Dendritic cell treated with granulocyte-macrophage colony-stimulating factor and Interleukin-4, amounts not matched to agents 40 ng/mL and 50 ng/mL, for 4 days (primary cell): ENCODE results near the gene PDE11A.

ENCODE experiments used
- H3K27ac Mint-ChIP-seq: one replicate; pipeline ENCODE4 v1.8.0; 2022; ENCODE audit warnings: mild to moderate bottlenecking, mixed read lengths
- H3K27me3 Mint-ChIP-seq: one replicate; pipeline ENCODE4 v1.8.0; 2022; ENCODE audit warnings: mild to moderate bottlenecking, mixed read lengths
- H3K36me3 Mint-ChIP-seq: one replicate; pipeline ENCODE4 v1.8.0; 2022; ENCODE audit warnings: low read depth, mixed read lengths
- H3K4me1 Mint-ChIP-seq: one replicate; pipeline ENCODE4 v1.8.0; 2022; ENCODE audit warnings: low read depth, mixed read lengths
- H3K4me3 Mint-ChIP-seq: one replicate; pipeline ENCODE4 v1.8.0; 2022; ENCODE audit warnings: mild to moderate bottlenecking, moderate library complexity, mixed read lengths
- H3K9me3 Mint-ChIP-seq: one replicate; pipeline ENCODE4 v1.8.0; 2022; ENCODE audit warnings: mixed read lengths
- intact Hi-C: fragments of 100-400 bp; cut with micrococcal nuclease; formaldehyde crosslinking; loops from one replicate; pipeline ENCODE4 v1.15.0; 2022

PDE11A gene

DNA sequence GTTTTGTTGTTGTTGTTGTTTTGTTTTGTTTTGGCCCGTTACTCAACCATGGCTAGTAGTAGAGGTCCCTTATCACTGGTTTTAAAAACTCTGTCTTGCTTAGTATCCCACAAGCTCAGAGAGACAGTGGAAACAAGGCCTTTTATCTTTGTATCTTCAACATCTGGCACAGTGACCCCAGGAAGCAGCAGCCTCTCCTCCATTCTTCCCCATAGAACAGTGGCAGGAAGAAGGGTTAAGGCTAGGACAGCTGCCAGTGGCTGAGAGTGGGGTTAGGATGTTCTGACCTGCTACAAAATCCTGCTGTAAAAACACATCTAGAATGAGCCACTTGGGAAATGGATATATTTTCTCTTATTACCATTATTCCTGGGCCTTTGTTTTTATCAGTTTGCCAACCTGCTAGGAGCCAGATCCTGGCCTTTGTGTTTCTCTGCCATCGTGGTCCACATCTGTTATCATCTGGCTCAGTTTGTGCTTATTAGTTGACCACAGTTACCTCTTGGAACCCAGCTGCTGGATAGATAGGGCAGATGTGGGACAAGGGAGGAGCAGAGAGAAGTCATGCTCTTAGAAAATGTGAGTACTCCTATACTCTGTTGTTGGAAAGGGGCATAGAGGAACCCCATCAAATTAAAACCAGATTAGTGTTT, 433.2 kb downstream of the PDE11A start:
- Mint-ChIP-seq H3K36me3 (no peaks in the 10 kb centered on the region), H3K27ac (no peak overlapping the region), H3K4me1 (no peaks in the 10 kb centered on the region), H3K4me3 (no peak overlapping the region), H3K27me3 (no peaks in the 10 kb centered on the region), H3K9me3 (peaks cover 12% of the 10 kb centered on the region)
- intact Hi-C loops: no loop called here

GRCh38 chr2:177638507-177638906, 434.1 kb downstream of the PDE11A start:
- Mint-ChIP-seq H3K27ac (no peak overlapping the region), H3K36me3 (no peaks in the 10 kb centered on the region), H3K4me3 (no peak overlapping the region), H3K9me3 (peaks cover 11% of the 10 kb centered on the region), H3K4me1 (no peaks in the 10 kb centered on the region), H3K27me3 (no peaks in the 10 kb centered on the region)
- intact Hi-C loops: no loop called here

- no peaks in the 10 kb centered on the region for H3K27me3 Mint-ChIP-seq
- H3K9me3 Mint-ChIP-seq: no peaks in the 10 kb centered on the region
- no peaks in the 10 kb centered on the region for H3K36me3 Mint-ChIP-seq
- H3K4me1 Mint-ChIP-seq: no peaks in the 10 kb centered on the region
- H3K4me3 Mint-ChIP-seq: no peak overlapping the region
- no peak overlapping the region for H3K27ac Mint-ChIP-seq
- intact Hi-C loops: no loop called here
These were observed 435.9 kb downstream of the PDE11A start for GRCh38 chr2:177636672-177637071.

- intact Hi-C loops: no loop called here
These were observed 436.9 kb downstream of the PDE11A start for GRCh38 chr2:177635696-177636095.

GRCh38 chr2:177633910-177634294, 438.7 kb downstream of the PDE11A start:
- Mint-ChIP-seq H3K9me3 (no peaks in the 10 kb centered on the region), H3K36me3 (no peaks in the 10 kb centered on the region), H3K27ac (no peak overlapping the region), H3K4me1 (no peaks in the 10 kb centered on the region), H3K27me3 (peaks cover 3% of the 10 kb centered on the region), H3K4me3 (peak overlapping the region; percentile 44)
- intact Hi-C loops: no loop called here

More at GRCh38 chr2:177635696-177636095, 436.9 kb downstream of the PDE11A start:
- H3K27me3 Mint-ChIP-seq: no peaks in the 10 kb centered on the region
- no peaks in the 10 kb centered on the region for H3K9me3 Mint-ChIP-seq
- H3K4me1 Mint-ChIP-seq: no peaks in the 10 kb centered on the region
- no peak overlapping the region for H3K27ac Mint-ChIP-seq
- no peak overlapping the region for H3K4me3 Mint-ChIP-seq
- no peaks in the 10 kb centered on the region for H3K36me3 Mint-ChIP-seq

DNA sequence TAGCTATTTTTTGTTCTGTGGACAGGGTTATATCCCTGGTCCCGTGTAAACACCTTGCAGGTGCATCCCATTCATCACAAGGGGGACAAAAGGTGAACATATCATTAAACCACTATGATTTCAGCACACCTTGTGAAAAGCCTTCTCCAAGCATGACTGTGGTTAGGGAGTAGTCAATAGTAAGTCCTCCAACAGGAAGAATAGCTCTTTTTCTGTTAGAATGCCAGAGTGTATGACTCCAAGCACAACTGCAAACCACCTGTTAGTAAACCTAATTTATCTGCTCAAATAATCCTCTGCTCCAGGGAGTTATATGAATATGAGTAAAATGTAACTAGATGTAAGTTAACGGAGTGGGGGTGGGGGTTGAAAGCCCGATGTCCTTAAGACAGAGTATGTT, 439.5 kb downstream of the PDE11A start:
- Mint-ChIP-seq H3K4me1 (no peaks in the 10 kb centered on the region), H3K36me3 (no peaks in the 10 kb centered on the region), H3K27ac (no peak overlapping the region), H3K9me3 (no peaks in the 10 kb centered on the region), H3K27me3 (peaks cover 3% of the 10 kb centered on the region), H3K4me3 (no peak overlapping the region)
- intact Hi-C loops: no loop called here

DNA sequence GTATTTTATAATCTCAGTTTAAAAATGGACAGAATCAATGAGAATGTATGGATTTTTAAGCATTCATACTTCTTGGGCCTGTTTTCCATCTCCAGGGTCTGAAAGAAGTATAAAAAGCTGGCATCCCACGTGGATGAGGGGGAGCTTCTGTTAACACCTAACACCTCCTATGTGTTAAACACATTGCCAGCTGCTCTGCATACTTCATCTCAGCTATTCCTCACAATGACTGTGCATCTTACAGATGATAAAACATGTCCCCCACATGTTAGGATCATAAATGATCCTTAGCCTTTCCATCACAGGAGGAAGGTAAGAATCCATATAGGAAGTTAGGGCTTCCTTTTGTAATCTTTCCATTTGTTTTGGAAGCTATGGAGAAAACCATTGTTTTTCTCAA, 440.9 kb downstream of the PDE11A start:
- no peaks in the 10 kb centered on the region for H3K9me3 Mint-ChIP-seq
- intact Hi-C loops: no loop called here
- no peaks in the 10 kb centered on the region for H3K36me3 Mint-ChIP-seq
- no peak overlapping the region for H3K27ac Mint-ChIP-seq
- H3K27me3 Mint-ChIP-seq: peaks cover 4% of the 10 kb centered on the region
- no peak overlapping the region for H3K4me3 Mint-ChIP-seq
- no peaks in the 10 kb centered on the region for H3K4me1 Mint-ChIP-seq

GRCh38 chr2:177629357-177630024, 443.1 kb downstream of the PDE11A start:
- no peaks in the 10 kb centered on the region for H3K4me1 Mint-ChIP-seq
- no peaks in the 10 kb centered on the region for H3K36me3 Mint-ChIP-seq
- H3K27me3 Mint-ChIP-seq: peaks cover 6% of the 10 kb centered on the region
- H3K27ac Mint-ChIP-seq: no peak overlapping the region
- no peaks in the 10 kb centered on the region for H3K9me3 Mint-ChIP-seq
- intact Hi-C loops: no loop called here
- H3K4me3 Mint-ChIP-seq: no peak overlapping the region

GRCh38 chr2:177628831-177629230, 443.7 kb downstream of the PDE11A start:
- intact Hi-C loops: no loop called here
- no peaks in the 10 kb centered on the region for H3K4me1 Mint-ChIP-seq
- H3K27ac Mint-ChIP-seq: no peak overlapping the region
- peaks cover 6% of the 10 kb centered on the region for H3K27me3 Mint-ChIP-seq
- H3K9me3 Mint-ChIP-seq: no peaks in the 10 kb centered on the region
- no peak overlapping the region for H3K4me3 Mint-ChIP-seq
- H3K36me3 Mint-ChIP-seq: no peaks in the 10 kb centered on the region

DNA sequence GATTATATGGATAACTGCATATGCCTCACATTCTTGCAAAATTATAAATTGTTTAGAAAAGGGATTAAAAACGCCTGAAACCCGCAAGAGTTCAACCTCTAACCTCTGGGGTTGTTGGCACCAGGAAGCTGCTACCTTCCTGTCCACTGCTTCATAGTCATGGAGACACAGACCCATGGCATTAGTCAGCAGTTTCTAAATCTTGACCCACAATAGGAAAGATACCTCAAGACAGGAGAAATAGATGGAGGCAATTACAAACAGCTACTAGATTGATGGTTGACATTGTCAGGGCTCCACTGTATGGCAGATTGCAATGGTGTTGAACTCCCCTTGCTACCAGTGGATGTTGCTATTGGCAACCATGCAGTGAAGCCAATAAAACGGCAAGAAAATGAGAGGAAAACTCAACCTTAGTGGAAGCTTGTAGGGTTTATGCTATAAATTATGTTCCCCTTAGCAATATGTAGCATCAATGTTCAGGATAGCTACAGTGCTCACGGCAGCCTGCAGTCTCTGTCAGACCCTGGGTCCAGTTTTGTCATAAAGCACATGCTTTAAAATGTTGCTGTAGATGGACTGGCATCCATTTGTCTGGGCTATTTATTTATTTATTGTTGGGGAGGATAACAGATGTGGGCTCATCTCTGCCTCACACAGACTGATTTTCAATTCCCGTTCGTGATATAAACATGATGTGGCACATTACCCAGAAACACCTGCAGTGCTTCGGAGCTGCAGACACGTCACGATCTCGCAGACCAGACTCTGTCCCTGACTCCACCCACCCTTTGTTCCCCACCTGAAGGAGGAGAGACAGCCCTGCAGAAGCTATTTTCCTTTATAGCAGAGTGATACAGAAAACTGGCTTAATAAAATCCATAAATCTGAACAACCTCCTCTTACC, 446.6 kb downstream of the PDE11A start:
- no peaks in the 10 kb centered on the region for H3K36me3 Mint-ChIP-seq
- intact Hi-C loops: no loop called here
- H3K4me3 Mint-ChIP-seq: no peak overlapping the region
- no peaks in the 10 kb centered on the region for H3K4me1 Mint-ChIP-seq
- no peaks in the 10 kb centered on the region for H3K9me3 Mint-ChIP-seq
- no peak overlapping the region for H3K27ac Mint-ChIP-seq
- peaks cover 7% of the 10 kb centered on the region for H3K27me3 Mint-ChIP-seq

- Mint-ChIP-seq H3K4me3 (no peak overlapping the region), H3K9me3 (no peaks in the 10 kb centered on the region), H3K4me1 (no peaks in the 10 kb centered on the region), H3K27me3 (peaks cover 4% of the 10 kb centered on the region), H3K36me3 (peaks cover 7% of the 10 kb centered on the region), H3K27ac (no peak overlapping the region)
- intact Hi-C loops: no loop called here
These were observed 450.1 kb downstream of the PDE11A start for GRCh38 chr2:177622521-177622920.

DNA sequence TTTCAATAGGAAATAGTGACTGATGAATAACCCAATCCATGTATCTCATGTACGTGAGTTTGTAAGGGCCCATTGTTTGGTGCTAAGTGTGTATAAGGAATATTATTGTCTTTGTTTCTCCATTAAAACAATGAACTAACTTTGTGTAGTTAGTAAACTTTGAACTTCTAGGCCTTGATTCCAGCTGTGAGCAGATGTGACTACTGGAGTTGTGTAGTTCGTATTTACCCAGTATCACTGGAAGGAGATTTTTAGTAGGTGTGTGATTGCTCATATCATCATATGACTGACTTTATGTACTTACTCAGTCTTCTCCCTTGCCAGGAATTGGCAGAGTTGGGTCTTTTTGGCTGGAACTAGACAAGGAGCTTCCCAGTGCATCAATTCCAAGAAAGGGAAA, 452.6 kb downstream of the PDE11A start:
- Mint-ChIP-seq H3K27ac (no peak overlapping the region), H3K36me3 (peaks cover 7% of the 10 kb centered on the region), H3K4me1 (no peaks in the 10 kb centered on the region), H3K4me3 (no peak overlapping the region), H3K9me3 (no peaks in the 10 kb centered on the region), H3K27me3 (peaks cover 3% of the 10 kb centered on the region)
- intact Hi-C loops: no loop called here

- Mint-ChIP-seq H3K36me3 (peaks cover 7% of the 10 kb centered on the region), H3K9me3 (no peaks in the 10 kb centered on the region), H3K4me3 (no peak overlapping the region), H3K27ac (no peak overlapping the region), H3K27me3 (peaks cover 3% of the 10 kb centered on the region), H3K4me1 (no peaks in the 10 kb centered on the region)
- intact Hi-C loops: no loop called here
These were observed 453.1 kb downstream of the PDE11A start for GRCh38 chr2:177619461-177619860.
